Urothelium cell line (cell line): ENCODE results near the gene TMPO.
"Not testable (repeated sequence)": the region's sequence is repeated elsewhere in the genome, so short reads cannot be mapped to it uniquely, and the experiment has no call there.

Experiments
- DNase-seq: peaks from one replicate; pipeline ENCODE4 v3.0.0; 2011; ENCODE audit warnings: low spot score, mixed read lengths
- FAIRE-seq: peaks from 2 replicates; lab custom pipeline; 2011; peaks lifted over from hg19 to GRCh38; lab: Jason Lieb, UNC

Gene TMPO

DNA sequence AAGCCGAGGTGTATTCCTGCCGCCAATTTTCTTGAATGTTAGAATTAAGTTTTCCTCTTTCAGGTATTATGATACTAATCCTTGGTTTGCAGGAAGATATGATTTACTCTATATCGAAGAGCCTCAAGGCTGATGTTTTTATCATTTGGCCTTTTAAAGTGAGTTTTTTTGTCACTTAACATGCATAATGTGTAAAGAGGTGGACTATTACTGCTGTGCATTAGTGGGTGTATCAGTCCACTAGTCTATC is 11.1 kb upstream of the TMPO start:
- no peak for FAIRE-seq
- DNase-seq = no peak

DNA sequence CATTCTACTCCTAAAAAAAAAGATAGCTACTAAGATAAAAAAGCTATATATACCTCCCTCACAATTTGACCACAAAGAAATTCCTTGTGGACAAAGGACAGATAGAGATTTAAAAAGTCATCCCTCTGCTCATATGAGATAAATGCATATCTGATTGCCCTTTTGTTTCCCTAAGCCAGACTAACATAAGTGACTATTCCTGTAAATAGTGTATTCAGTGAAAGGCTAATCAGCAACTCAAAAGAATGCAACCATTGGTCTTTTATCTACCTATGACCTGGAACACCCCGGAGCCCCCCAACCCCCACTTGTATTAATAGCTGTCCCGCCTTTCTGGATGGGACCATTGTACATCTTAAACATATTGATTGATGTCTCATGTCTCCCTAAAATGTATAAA is 6.3 kb upstream of the TMPO start:
- DNase-seq (no peak), FAIRE-seq (no peak)

DNA sequence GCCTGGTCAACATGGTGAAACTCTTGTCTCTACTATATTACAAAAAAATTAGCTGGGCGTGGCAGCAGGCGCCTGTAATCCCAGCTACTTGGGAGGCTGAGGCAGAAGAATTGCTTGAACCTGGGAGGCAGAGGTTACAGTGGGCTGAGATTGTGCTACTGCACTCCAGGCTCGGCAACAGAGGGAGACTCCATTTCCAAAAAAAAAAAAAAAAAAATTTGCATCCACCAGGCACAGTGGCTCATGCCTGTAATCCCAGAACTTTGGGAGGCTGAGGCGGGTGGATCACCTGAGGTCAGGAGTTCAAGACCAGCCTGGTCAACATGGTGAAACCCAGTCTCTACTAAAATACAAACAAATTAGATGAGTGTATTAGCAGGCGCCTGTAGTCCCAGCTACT is 3.6 kb upstream of the TMPO start:
- not testable (repeated sequence) for FAIRE-seq

DNA sequence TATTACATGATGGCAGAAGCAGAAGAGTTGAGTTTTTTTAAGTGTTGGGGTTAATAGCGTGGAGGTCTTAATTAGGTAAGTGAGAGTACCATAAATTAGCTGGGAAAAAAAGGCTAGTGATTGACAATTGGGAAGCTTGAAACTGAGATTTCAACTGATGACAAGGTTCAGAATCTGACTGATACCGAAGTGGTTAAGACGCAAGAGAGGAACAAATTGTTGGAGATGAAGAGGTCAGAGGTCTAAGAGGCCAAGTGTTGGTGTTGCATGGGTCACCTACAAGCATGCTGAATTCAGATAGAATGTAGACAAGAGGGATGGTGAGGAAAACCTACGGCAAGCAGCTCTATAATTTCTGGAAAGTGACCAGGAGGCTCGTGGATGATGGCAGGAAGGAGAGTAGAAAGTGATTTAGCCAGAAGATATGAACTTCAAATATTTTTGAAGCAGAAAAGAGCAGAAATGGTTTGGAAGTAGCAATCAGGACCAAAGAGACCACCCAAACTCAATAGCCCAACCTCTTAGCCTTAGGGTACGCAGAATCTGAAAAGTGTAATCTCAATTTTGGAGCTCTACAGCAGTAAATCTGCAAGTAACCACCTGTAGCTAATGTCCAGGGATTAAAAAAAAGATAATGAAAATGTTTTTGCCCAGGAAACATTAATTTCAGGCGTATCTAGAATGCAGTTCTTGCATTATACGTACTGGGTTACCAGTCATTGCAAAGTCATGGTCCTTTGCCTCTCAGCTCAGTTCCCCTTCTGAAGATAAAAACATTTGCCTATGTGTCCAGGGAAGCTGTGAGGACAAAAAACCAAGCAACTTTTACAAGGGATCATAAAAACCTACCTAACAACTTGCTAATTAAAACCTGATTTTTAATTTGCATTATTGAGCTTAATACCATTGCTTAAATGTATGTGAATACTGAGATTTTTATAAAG is 1.7 kb upstream of the TMPO start:
- DNase-seq (no peak), FAIRE-seq (no peak)

More for the DNA sequence above, 3.6 kb upstream of the TMPO start:
- not testable (repeated sequence) for DNase-seq

DNA sequence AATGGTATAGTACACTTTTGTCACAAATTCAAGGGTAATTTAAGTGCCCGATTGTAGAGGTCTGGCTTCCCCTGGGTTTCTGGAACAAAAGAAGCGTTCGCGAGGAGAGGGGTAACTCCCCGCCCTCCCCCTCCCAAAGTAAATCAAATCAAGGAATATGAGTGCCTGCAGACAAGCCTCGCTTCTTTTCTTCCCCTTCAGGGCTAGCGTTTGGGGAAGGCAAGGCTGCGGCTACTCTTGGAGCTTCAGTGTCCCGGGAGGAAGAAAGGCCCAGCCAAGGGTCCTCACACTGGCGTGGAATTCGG is 456 bp upstream of the TMPO start:
- FAIRE-seq (no peak), DNase-seq (no peak)

DNA sequence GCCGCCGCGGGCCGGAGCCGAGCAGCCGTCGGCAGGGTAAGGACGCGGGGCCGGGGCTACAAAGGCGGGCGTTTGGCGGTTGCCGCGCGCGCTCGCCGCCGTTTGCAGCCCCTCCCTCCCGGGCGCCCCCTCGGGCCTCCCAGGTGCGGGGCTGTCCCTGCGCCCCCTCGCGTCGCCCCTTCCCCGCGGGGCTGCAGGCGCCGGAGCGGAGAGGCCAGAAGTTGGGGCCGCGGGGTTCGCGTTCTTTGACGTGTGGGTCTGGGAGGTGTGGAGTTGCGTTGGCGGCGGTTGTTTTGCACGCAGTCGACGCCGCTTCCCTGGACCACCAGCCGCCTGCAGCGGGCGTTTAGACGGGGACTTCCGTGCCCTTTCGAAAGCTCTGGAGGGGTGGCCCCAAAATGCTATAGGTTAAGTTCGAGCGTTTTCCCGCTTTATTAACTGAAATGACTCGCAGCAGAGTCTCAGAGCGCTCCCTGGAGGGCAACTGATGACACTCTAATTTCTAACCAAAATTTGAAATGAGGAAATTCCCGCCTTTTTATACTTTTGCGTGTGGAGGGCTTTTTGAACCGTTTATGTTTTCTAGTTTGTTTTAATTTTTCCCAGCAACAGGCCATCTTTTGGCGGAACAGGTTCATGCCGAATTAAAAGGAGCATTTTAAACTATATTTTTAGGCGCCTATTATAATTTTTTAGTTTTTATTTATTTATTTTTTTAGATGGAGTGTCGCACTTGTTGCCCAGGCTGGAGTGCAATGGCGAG is 902 bp downstream of the TMPO start:
- DNase-seq = peak; percentile 54
- no peak for FAIRE-seq

DNA sequence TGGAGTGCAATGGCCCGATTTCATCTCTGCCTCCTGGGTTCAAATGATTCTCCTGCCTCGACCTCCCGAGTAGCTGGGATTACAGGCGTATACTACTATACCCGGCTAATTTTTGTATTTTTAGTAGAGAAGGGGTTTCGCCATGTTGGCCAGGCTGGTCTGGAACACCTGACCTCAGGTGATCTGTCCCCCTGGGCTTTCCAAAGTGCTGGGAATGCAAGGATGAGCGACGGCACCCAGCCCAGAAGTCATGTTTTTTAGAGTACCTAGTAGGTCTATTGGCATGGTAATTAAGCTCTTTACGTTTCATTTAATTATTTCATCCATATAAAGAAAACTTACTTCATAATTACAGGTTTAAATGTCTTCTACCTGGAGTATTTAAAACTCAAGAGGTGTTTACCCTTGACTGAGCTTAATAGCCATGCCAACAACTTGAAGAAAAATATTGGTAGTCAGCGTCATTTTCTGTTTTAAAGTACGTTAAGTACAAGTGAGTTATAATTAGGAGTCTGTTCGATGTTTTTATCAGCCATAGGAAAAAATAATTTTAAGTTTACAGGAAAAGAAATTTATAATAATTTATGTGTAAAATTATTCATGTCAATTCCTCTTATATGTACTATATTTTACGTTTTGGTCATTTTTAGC is 4.0 kb downstream of the TMPO start:
- DNase-seq = no peak
- FAIRE-seq = no peak

DNA sequence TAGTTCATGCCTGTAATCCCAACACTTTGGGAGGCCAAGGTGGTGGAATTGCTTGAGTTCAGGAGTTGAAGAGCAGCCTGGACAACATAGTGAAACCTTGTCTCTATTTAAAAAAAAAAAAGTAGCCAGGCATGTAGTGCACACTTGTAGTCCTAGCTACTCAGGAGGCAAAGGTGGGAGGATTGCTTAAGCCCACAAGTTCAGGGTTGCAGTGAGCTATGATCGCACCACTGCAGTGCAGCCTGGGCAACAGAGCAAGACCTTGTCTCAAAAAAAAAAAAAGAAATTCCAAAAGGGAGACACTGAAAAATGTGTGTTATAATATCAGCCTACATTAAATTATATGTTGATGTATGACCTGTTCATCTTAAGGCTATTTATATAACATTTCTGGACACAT is 14.7 kb downstream of the TMPO start:
- DNase-seq = no peak
- FAIRE-seq = no peak

DNA sequence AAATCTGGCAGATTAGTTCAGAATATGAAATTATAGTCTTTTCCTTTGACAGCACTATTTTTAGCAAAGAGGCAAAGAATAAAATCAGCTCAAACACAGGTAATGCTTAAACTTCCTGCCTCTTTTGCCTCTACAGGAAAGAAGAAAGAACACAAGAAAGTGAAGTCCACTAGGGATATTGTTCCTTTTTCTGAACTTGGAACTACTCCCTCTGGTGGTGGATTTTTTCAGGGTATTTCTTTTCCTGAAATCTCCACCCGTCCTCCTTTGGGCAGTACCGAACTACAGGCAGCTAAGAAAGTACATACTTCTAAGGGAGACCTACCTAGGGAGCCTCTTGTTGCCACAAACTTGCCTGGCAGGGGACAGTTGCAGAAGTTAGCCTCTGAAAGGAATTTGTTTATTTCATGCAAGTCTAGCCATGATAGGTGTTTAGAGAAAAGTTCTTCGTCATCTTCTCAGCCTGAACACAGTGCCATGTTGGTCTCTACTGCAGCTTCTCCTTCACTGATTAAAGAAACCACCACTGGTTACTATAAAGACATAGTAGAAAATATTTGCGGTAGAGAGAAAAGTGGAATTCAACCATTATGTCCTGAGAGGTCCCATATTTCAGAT is 17.4 kb downstream of the TMPO start:
- peak; percentile 30 for DNase-seq
- FAIRE-seq = no peak

DNA sequence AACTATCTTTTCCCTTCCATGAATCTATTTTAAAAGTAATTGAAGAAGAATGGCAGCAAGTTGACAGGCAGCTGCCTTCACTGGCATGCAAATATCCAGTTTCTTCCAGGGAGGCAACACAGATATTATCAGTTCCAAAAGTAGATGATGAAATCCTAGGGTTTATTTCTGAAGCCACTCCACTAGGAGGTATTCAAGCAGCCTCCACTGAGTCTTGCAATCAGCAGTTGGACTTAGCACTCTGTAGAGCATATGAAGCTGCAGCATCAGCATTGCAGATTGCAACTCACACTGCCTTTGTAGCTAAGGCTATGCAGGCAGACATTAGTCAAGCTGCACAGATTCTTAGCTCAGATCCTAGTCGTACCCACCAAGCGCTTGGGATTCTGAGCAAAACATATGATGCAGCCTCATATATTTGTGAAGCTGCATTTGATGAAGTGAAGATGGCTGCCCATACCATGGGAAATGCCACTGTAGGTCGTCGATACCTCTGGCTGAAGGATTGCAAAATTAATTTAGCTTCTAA is 18.4 kb downstream of the TMPO start:
- FAIRE-seq = no peak
- DNase-seq = no peak

DNA sequence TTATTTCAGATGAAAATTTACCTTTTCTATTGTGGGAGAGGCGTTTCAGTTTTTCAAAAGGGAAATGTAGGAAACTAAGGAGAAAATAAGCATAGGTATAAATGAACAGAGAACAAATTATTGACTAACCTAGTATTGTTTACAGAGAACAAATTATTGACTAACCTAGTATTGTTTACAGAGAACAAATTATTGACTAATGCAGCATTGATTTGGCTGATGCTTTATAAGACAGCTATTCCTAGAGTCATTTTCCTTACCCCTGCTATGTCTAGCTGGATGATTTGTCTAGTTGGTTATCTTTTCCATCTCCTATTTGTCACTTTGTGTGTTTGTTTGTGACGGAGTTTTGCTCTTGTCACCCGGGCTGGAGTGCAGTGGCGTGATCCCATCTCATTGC is 22.6 kb downstream of the TMPO start:
- DNase-seq = no peak

DNA sequence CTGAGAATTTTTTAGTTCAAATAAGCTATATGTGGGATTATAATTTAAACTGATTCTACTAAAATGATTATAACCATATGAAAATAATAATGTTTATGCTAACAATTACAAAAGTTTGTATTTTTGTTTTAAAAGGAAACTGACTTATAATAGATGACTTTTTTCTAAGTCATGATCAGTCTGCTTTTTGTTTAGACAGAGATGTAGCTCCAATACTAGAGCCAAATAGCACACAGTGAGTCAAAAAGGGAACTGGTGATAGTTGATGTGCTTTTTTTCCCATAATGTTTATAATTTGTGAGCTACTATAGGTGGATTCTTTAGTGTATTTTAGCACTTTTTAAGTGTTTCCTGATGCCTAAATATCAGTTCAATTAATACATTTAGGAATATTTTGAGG is 28.3 kb downstream of the TMPO start:
- FAIRE-seq (no peak), DNase-seq (no peak)

More for the DNA sequence above, 22.6 kb downstream of the TMPO start:
- FAIRE-seq = no peak

DNA sequence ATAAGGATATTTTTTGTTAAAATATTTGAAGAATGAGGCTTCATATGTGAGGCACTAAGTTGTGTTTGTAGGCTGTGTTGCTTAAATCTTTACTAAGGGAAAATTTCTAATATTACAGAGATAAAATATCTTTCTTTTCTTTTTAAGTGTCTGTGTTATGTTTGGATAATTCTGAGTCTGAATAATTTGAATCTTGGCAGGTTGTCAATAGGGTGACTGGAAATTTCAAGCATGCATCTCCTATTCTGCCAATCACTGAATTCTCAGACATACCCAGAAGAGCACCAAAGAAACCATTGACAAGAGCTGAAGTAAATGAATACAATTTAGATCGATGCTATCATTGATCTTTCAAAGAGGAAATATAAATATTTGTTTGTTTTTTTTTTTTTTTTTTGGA is 29.4 kb downstream of the TMPO start:
- DNase-seq = no peak
- no peak for FAIRE-seq

DNA sequence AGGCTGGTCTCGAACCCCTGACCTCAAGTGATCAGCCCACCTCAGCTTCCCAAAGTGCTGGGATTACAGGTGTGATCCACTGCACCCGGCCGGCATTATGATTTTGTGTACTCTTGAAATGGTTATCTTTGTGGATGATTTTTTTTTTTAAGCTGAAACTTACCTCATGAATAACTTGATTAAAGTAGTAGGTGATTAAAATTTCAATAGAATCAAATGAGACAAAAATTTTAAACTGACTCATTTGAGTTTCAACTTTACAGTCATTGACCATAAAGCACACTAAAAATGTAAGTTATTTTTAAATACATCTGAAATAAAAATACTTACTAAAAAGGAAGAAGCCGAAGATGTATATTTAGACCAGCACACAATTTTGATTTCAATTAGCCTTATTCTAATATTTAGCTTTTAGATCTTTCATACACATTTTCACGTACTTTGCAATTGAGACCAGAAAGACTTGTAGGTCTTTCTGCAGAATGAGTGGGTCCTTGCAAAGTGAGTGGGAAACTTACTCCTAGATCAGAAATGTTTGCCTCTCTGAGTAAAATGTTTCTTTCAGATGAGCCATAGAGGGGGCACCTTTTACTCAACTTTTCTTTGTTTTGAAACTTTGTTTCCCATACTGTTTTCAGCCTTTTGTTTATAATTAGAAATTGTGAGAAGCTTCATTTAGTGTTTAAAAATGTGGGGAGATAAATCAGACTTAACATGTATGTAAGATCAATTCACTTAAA is 34.2 kb downstream of the TMPO start:
- no peak for FAIRE-seq
- DNase-seq = no peak

DNA sequence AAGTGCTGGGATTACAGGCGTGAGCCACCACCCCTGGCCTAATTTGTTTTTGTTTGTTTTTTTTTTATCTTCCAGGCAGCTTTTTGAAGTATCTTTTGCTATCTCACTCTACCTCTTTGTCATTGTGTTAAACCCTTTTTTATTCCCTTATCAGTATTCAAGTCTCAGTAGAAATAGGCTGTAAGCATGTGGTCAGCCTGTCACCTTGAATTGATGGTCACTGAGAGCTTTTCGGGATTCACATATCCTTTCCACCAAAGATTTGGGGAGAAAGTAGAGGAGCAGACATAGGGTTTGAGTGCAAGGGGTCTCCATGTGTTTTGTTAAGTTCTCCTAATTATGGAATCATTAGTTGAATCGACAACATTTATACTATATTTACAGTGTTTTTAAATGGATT is 36.4 kb downstream of the TMPO start:
- DNase-seq (no peak), FAIRE-seq (no peak)

DNA sequence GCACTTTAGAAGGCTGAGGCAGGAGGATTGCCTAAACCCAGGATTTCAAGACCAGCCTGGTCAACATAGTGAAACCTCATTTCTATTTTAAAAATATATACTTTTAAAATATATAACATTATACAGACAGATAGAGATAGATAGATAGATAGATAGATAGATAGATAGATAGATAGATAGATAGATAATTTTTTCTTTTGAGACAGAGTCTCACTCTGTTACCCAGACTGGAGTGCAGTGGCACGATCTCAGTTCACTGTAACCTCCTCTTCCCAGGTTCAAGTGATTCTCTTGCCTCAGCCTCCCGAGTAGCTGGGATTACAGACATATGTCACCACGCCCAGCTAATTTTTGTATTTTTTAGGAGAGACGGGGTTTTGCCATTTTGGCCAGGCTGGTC is 42.7 kb downstream of the TMPO start:
- DNase-seq, FAIRE-seq: not testable (repeated sequence)

DNA sequence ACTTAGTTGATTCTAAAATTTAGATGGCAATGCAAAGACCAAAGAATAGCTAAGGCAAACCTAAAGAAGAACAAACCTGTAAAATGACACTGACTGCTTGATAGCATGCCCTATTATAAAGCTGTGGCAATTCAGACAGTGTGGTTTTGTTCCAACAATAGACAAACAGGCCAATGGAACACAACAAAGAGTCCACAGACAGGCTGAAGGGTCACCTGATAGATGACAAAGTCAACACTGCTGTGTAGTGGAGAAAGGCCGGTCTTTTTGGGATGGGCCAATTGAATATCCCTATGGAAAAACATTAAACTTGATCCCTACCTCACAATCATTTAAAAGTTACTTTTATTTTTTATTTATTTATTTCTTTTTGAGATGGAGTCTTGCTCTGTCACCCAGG is 44.3 kb downstream of the TMPO start:
- DNase-seq (no peak), FAIRE-seq (no peak)

DNA sequence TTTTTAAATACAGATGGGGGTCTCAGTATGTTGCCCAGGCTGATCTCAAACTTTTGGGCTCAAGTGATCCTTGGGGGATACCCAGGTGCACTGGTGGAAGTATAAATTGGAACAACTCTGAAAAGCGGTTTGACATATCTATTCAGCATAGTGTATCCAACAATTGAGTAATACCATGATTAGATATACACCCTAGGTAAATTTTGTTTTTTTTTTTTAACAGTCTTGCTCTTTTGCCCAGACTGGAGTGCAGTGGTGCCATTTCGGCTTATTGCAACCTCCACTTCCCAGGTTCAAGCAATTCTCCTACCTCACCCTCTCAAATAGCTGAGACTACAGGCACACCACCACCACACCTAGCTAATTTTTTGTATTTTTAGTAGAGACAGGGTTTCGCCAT is 46.5 kb downstream of the TMPO start:
- FAIRE-seq = no peak
- no peak for DNase-seq

DNA sequence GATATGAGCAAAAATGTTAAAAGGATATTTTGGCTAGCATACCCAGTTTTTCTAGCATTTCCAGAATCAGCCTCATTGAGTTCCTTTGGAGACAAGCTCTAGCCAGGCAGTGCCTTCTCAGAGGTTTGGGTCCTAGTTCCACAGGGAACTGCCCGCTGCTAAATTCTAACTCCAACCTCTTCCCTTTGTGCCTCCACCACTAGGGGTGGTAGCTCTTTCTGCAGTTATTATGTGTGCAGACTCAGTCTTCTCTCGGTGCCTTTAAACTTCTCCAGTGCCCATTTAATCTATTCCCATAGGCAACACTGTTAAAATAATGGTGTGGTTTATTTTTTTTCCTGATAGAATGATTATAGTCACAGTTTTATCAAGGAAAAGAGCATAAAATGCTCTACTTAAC is 56.6 kb downstream of the TMPO start:
- no peak for DNase-seq
- no peak for FAIRE-seq

DNA sequence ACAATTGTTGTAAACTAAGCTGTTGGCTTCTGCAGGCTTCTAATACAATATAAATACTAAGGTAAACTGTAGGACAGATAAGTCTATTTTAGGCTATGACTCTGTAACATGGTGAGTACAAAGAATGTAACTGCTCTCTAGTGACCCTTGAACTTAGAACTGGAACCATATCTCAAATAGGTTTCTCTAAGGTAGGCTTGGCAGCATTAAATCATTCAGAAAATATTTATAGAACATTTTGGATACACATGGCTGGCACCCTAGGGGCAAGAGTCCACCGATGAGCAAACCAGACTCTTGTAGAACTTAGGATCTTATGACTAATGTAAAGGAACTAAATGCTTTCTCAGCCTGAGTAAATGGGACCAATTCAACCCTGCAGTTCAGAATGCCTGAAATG is 58.7 kb downstream of the TMPO start:
- no peak for DNase-seq
- FAIRE-seq = no peak

DNA sequence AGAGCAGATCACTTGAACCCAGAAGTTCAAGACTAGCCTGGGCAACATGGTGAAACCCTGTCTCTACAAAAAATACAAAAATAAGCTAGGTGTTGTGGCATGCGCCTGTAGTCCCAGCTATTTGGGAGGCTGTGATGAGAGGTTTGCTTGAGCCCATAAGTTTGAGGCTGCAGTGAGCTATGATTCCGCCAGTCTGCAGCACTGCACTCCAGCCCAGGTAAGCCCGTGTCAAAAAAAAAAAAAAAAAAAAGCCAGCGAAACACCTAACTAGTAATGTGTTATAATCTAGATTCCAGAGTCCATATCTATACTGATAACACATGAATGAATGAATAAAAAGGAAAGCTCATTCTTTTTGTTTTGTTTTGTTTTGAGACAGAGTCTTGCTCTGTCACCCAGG is 59.6 kb downstream of the TMPO start:
- no peak for FAIRE-seq

More for the DNA sequence above, 59.6 kb downstream of the TMPO start:
- DNase-seq = no peak
